Mucosa of stomach (tissue), 1 donor: ENCODE data around the gene PYGB.

ENCODE experiments used
- H3K27me3 ChIP-seq: one replicate; pipeline ENCODE4 v1.7.0; 2013; ENCODE audit warnings: mild to moderate bottlenecking, low read length; ENCODE audit not compliant: control insufficient read depth, insufficient read depth
- H3K36me3 ChIP-seq: one replicate; pipeline ENCODE4 v1.7.0; 2013; ENCODE audit warnings: low read length; ENCODE audit not compliant: control insufficient read depth, insufficient read depth
- H3K4me1 ChIP-seq: one replicate; pipeline ENCODE4 v1.7.0; 2013; ENCODE audit warnings: mild to moderate bottlenecking, low read length; ENCODE audit not compliant: control insufficient read depth, insufficient read depth
- H3K4me3 ChIP-seq: one replicate; pipeline ENCODE4 v1.7.0; 2013; ENCODE audit warnings: low read length
- H3K9ac ChIP-seq: one replicate; pipeline ENCODE4 v1.7.0; 2013; ENCODE audit warnings: mild to moderate bottlenecking, low read length, moderate library complexity
- H3K9me3 ChIP-seq: one replicate; pipeline ENCODE4 v1.7.0; 2013; ENCODE audit warnings: mild to moderate bottlenecking, low read length, moderate library complexity; ENCODE audit not compliant: control insufficient read depth
- donor health status: Pancreatic carcinoma.

The PYGB gene

DNA sequence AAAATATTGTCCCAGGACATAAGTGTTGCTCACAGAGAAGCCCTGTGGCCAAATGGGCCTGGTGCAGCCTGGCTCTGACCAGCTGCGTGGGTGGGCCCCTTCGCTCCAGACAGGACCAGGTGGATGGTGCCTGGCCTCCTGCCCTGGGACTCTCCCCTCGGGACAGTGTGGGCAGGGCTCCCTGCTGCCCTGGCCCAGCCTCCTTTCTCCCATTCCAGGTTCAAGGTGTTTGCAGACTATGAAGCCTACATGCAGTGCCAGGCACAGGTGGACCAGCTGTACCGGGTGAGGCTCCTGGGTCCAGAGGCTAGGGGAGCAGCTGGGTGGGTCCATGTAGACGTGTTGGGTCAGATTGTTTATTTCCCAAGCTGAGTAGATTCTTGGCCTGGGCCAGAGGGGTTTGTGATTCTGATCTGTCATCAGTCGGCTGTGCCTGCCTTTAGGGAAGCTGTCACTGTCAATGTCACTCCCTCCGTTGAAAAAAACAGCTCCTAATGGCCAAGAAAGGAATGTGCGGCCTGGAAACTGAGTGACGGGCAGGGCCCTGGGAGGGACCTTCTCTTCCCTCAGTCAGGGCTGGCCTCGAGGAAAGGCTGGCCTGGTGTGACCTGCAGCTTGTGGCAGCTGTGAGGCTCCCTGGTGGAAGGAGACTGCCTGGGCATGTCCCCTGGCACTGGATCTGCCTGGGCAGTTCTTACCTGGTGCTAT, 47.7 kb downstream of the PYGB start:
- Histone ChIP-seq H3K27me3 (no peaks in the 10 kb centered on the region), H3K4me3 (no peak overlapping the region), H3K9ac (peak overlapping the region; percentile 43), H3K9me3 (no peaks in the 10 kb centered on the region), H3K4me1 (peaks cover 24% of the 10 kb centered on the region), H3K36me3 (peaks cover 19% of the 10 kb centered on the region)

DNA sequence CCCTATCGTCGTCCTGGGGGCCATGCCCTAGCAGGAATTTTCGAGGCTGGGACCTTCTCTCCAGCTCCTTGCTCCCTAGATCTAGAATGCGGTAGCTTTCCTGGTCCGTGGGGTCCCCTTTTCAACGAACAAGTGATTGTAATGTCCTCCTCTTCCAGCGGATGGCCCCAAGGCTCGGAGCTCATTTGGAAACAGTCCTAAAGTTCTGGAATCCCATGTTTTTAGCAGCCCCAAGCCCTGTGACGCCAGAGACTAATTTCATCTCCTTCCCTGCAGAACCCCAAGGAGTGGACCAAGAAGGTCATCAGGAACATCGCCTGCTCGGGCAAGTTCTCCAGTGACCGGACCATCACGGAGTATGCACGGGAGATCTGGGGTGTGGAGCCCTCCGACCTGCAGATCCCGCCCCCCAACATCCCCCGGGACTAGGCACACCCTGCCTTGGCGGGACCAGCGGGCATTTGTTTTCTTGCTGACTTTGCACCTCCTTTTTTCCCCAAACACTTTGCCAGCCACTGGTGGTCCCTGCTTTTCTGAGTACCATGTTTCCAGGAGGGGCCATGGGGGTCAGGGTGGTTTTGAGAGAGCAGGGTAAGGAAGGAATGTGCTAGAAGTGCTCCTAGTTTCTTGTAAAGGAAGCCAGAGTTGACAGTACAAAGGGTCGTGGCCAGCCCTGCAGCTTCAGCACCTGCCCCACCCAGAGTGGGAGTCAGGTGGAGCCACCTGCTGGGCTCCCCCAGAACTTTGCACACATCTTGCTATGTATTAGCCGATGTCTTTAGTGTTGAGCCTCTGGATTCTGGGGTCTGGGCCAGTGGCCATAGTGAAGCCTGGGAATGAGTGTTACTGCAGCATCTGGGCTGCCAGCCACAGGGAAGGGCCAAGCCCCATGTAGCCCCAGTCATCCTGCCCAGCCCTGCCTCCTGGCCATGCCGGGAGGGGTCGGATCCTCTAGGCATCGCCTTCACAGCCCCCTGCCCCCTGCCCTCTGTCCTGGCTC, 48.5 kb downstream of the PYGB start:
- peak overlapping the region; percentile 43 for H3K9ac ChIP-seq
- no peak overlapping the region for H3K4me3 ChIP-seq
- H3K27me3 ChIP-seq: no peaks in the 10 kb centered on the region
- H3K9me3 ChIP-seq: no peaks in the 10 kb centered on the region
- peaks cover 24% of the 10 kb centered on the region for H3K4me1 ChIP-seq
- H3K36me3 ChIP-seq: peaks cover 19% of the 10 kb centered on the region

DNA sequence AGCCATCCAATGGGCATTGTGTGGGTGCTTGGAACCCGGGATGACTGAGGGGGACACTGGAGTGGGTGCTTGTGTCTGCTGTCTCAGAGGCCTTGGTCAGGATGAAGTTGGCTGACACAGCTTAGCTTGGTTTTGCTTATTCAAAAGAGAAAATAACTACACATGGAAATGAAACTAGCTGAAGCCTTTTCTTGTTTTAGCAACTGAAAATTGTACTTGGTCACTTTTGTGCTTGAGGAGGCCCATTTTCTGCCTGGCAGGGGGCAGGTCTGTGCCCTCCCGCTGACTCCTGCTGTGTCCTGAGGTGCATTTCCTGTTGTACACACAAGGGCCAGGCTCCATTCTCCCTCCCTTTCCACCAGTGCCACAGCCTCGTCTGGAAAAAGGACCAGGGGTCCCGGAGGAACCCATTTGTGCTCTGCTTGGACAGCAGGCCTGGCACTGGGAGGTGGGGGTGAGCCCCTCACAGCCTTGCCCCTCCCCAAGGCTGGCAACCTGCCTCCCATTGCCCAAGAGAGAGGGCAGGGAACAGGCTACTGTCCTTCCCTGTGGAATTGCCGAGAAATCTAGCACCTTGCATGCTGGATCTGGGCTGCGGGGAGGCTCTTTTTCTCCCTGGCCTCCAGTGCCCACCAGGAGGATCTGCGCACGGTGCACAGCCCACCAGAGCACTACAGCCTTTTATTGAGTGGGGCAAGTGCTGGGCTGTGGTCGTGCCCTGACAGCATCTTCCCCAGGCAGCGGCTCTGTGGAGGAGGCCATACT, 49.4 kb downstream of the PYGB start:
- Histone ChIP-seq H3K36me3 (peaks cover 19% of the 10 kb centered on the region), H3K9ac (peak overlapping the region; percentile 22)

DNA sequence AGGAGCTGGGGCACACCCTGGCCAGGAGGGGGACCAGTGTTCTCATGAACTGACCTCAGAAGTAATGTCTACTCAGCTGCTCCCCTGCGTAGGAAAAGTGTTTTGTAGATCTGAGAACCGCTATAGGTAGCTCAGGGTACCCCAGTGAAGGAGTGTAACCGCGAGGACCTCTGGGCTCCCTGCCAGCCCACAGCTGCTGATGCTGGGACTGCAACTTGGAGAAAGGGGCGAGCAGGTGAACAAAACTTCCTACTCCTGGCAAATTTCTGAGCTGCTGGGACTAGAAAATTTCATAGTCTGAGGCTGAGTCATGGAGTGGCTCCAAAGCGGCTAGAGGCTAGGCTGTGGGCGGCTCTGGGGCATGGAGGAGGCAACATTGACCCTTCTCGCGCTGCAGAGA, 51.9 kb downstream of the PYGB start:
- peaks cover 15% of the 10 kb centered on the region for H3K36me3 ChIP-seq
- no peak overlapping the region for H3K4me3 ChIP-seq
- H3K4me1 ChIP-seq: peaks cover 23% of the 10 kb centered on the region
- H3K9me3 ChIP-seq: no peaks in the 10 kb centered on the region
- H3K9ac ChIP-seq: no peak overlapping the region
- H3K27me3 ChIP-seq: no peaks in the 10 kb centered on the region

More for the DNA sequence above, 49.4 kb downstream of the PYGB start:
- Histone ChIP-seq H3K4me3 (no peak overlapping the region), H3K4me1 (peaks cover 24% of the 10 kb centered on the region), H3K9me3 (no peaks in the 10 kb centered on the region), H3K27me3 (no peaks in the 10 kb centered on the region)

DNA sequence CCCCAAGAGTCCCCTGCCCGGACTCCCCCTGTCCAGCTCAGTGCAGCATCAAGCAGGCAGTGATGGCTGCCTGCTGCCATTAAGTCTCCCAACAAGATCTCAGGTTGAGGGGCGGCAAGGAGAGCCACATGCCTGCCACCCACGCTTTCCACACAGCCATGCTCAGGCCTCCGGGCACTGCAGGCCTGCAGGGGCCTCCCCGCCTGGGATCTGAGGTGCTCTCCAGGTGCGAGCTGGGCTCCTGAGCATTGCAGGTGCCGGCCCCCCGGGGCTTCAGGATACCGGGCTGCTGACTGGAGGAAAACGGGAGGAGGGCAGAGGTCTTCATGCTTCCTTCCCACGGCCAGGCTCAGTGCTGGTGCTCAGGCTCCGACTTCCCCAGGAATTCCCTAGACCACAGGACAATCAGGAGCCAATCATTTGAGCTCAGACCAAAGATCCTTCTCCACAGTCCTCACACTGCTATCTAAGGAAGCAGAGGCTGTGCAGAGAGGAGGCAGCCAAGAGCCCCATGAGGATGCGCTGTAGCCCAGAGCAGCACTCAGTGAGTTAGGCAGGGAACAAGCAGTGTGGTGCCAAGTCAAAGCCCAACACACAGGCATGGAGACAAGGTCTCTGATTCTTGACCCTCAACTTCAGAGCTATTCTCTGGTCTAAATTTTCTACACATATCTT, 52.7 kb downstream of the PYGB start:
- H3K27me3 ChIP-seq: no peaks in the 10 kb centered on the region
- no peak overlapping the region for H3K9ac ChIP-seq
- H3K4me3 ChIP-seq: no peak overlapping the region
- peaks cover 15% of the 10 kb centered on the region for H3K4me1 ChIP-seq
- H3K36me3 ChIP-seq: peaks cover 13% of the 10 kb centered on the region
- H3K9me3 ChIP-seq: no peaks in the 10 kb centered on the region

DNA sequence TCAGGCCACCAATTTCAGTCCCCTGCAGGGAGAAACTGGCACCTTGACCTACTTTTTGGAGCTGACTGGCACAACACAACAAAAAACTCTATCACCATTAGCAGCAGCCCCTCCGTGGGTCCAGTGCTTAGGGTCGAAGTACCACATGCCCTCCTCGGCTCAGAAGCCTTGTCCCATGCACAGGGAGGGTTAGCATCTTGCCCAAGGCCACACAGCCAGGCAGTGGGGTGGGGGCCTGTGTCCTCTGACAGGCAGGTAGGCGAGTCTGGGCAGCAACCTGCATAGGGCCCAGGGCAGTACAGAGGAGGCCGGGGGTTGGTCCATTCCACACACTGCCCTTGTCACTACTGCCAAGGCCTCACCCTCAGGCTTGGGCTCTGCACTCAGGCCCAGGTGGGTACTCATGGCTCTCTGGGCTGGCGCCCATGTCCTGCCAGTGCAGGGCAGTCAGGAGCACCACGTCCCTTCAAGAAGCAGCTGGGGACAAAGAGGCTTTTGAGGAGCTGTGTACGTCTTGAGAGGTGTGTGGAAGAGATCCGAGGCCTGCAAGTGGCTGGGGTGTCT, 53.6 kb downstream of the PYGB start:
- Histone ChIP-seq H3K4me3 (no peak overlapping the region), H3K36me3 (peaks cover 7% of the 10 kb centered on the region), H3K9me3 (no peaks in the 10 kb centered on the region), H3K27me3 (no peaks in the 10 kb centered on the region), H3K9ac (no peak overlapping the region), H3K4me1 (peaks cover 7% of the 10 kb centered on the region)

DNA sequence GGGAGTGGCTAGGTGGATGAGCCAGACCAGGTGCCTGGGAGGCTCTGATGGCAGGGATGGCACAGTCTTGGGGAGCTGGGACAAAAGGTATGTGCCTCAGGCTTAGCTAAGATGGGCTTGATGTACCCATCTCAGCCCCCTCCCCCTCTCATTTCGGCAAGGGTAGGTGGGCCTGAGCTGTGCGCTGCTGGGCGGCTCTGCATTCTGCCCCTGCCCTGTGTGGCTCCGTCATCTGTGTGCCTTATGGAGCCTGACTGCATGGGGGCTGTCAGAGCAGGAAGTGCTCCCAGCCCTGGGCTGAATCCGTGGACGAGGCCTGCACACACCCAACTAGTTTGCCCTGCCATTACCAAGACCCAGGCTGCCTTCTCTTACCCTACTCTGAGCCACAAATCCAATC, 54.7 kb downstream of the PYGB start:
- peaks cover 4% of the 10 kb centered on the region for H3K36me3 ChIP-seq
- no peaks in the 10 kb centered on the region for H3K9me3 ChIP-seq
- peaks cover 4% of the 10 kb centered on the region for H3K4me1 ChIP-seq
- H3K4me3 ChIP-seq: no peak overlapping the region
- no peaks in the 10 kb centered on the region for H3K27me3 ChIP-seq
- no peak overlapping the region for H3K9ac ChIP-seq

DNA sequence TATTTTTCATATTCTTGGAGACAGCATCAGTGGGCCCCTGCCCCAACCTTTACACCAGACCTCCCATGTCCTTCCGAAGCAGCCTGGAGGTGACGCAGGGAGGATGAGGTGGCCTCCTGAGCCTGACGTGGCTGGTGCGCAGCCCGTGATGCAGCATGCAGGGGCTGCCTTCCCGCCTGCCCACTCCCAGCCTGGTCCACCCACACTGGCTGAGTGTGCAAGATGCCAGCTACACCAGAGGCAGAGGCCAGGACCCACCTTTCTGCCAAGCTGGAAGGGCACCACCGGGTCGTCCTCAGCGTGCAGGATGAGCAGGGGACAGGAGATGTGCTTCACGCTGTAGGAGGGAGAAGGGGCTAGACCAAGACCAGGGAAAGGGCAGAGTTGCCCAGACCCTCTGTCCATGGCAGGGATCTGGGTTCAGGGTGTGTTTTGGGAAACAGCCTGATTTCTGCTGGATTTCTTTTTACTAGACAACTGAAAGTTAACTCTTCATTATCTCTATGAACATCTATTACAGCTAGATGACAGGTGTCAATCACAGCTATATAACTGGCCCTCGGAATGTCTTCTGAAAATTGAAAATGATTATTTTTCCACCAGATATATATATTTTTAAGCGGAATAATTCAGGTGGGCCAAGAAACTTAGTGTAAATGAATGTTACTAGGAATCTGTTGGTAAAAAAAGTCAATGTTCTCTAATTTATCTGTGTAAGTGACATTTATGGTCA, 55.6 kb downstream of the PYGB start:
- no peaks in the 10 kb centered on the region for H3K9me3 ChIP-seq
- no peaks in the 10 kb centered on the region for H3K36me3 ChIP-seq
- H3K27me3 ChIP-seq: no peaks in the 10 kb centered on the region
- peaks cover 9% of the 10 kb centered on the region for H3K4me1 ChIP-seq
- no peak overlapping the region for H3K9ac ChIP-seq
- no peak overlapping the region for H3K4me3 ChIP-seq

DNA sequence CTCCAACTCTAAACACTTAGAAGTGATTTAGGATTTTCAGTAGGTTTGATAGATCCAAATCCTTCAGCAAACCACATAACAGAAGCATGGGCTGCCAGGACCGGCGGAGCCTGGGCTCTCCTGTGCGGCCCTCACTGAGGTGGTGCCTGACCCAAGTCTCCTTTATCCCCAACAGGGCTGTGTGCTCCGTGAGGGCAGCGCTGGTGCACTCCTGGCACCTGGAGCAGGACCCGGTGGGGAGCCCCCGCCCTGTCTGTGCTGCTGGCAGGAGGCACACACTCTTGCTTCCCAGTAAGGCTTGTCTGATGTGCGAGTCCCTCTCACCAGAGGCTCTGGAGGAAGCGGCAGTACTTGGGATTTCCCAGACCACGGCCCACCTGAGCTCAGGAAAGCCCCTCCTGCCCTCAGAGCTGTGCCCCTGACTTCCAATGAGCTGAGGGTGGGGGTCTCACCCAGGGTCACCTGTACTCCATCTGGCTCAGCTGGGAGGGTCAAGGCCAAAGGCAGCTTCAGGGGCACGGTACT, 56.2 kb downstream of the PYGB start:
- Histone ChIP-seq H3K4me3 (no peak overlapping the region), H3K36me3 (no peaks in the 10 kb centered on the region), H3K4me1 (peaks cover 15% of the 10 kb centered on the region), H3K27me3 (no peaks in the 10 kb centered on the region), H3K9me3 (no peaks in the 10 kb centered on the region), H3K9ac (no peak overlapping the region)

DNA sequence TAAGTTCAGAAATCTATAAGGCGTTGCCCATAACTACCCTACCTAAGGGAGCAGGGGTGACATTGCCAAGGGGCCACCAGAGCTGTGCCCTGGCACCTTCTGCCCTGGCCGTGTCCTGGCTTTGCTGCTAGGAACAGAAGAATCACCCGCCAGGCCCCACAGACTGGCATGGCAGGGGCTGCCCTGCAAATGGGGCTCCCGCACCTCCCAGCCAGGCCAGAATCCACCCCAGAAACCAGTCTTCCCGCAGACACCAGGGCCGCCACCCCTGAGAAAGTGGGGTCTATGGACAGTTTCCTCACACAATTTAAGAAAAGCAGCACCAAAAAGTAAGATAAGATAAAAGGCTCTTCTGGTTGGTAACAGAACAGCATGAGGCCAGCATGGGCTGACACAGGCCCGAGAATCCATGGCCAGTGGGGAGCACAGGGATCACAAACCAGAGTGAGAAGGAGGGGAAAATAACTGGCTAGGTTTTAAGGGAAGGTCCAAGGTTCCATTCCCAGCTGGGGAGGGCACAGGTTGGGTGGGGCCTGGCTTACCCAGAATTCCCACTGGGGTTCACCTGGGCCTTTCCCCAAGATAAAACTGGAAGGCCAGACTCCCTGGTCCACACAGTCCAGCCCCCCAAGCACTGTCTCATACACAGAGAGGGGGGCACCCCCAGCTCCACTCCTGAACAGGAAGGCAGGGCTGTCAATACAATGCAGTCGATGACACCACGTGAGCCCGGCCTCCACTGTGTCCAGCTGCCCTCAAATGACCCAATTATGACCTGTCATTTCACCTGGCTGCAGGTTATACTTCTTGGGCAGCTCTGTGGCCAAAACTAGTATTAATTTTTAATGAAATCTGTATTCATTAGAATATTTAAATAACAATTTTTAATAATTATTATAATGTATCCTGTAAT, 59.4 kb downstream of the PYGB start:
- Histone ChIP-seq H3K4me3 (no peak overlapping the region), H3K9me3 (no peaks in the 10 kb centered on the region), H3K4me1 (peaks cover 43% of the 10 kb centered on the region), H3K36me3 (no peaks in the 10 kb centered on the region), H3K9ac (no peak overlapping the region), H3K27me3 (no peaks in the 10 kb centered on the region)
